IgD-negative memory B cell (primary cell): ENCODE results near the gene SPRN. TPM values are rescaled to one million over a fixed set of nuclear protein-coding genes. Genes with fewer than 3 reads are reported as not detected.
"Not testable (repeated sequence)": the region's sequence is repeated elsewhere in the genome, so short reads cannot be mapped to it uniquely, and the experiment has no call there.

Experiments
- H3K27ac Mint-ChIP-seq, 3 donors: one replicate each; pipeline ENCODE4 v1.8.0; 2020 to 2022; ENCODE audit warnings: mild to moderate bottlenecking in 3 of 3, mixed read lengths in 3 of 3, moderate library complexity in 1 of 3
- H3K27me3 Mint-ChIP-seq: one replicate; pipeline ENCODE4 v1.8.0; 2021; ENCODE audit warnings: mixed read lengths
- H3K36me3 Mint-ChIP-seq: one replicate; pipeline ENCODE4 v1.8.0; 2020; ENCODE audit warnings: mild to moderate bottlenecking, mixed read lengths
- H3K4me1 Mint-ChIP-seq, 3 donors: one replicate each; pipeline ENCODE4 v1.8.0; 2020 to 2022; ENCODE audit warnings: mixed read lengths in 3 of 3, mild to moderate bottlenecking in 1 of 3
- H3K4me3 Mint-ChIP-seq, 4 donors: one replicate each; pipeline ENCODE4 v1.8.0; 2020 to 2022; ENCODE audit warnings: mild to moderate bottlenecking in 4 of 4, mixed read lengths in 4 of 4, moderate library complexity in 3 of 4
- H3K9me3 Mint-ChIP-seq, 3 donors: one replicate each; pipeline ENCODE4 v1.8.0; 2020 to 2021; ENCODE audit warnings: mixed read lengths in 3 of 3, mild to moderate bottlenecking in 1 of 3
- polyA plus RNA-seq: library from polyadenylated mRNA; unstranded; fragments of 300-500 nt; fragmentation: Illumina TruSeq; gene quantifications from one replicate; pipeline ENCODE4 v1.2.3, GENCODE V29; 2021

Gene SPRN
- polyA plus RNA-seq, 1 donor from 2014 or later = 0.40 TPM

GRCh38 chr10:133431888-133432613, 7.6 kb upstream of the SPRN start:
- not testable (repeated sequence) for H3K27me3 Mint-ChIP-seq, H3K27ac Mint-ChIP-seq, H3K4me1 Mint-ChIP-seq, H3K36me3 Mint-ChIP-seq, H3K4me3 Mint-ChIP-seq, H3K9me3 Mint-ChIP-seq

- H3K27me3 Mint-ChIP-seq, H3K4me3 Mint-ChIP-seq, H3K36me3 Mint-ChIP-seq, H3K4me1 Mint-ChIP-seq, H3K9me3 Mint-ChIP-seq, H3K27ac Mint-ChIP-seq: not testable (repeated sequence)
These were observed 5.1 kb upstream of the SPRN start for GRCh38 chr10:133429571-133429970.

DNA sequence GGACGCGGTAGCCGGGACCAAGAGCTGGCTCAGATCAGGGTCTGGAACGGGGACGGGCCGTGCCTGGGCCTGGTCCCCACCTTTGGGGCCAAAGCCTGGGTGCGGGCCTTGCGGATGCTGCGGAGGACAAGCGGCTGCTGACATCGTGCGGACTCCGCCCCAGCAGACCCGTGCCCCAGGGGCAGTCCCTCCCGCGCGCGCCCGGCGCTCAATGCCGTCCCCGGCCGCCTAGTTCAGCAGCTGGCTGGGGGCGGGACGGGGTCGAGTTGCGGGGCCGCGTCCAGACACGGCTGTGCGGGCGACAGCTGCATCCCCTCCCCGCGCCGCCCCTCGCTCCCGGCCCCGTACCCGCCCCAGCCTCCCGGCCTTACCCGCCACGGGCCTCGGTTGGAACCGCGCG, 323 bp downstream of the SPRN start:
- peaks cover 11% of the 10 kb centered on the region for H3K27me3 Mint-ChIP-seq
- not testable (repeated sequence) for H3K4me1 Mint-ChIP-seq, H3K9me3 Mint-ChIP-seq, H3K36me3 Mint-ChIP-seq, H3K27ac Mint-ChIP-seq, H3K4me3 Mint-ChIP-seq

DNA sequence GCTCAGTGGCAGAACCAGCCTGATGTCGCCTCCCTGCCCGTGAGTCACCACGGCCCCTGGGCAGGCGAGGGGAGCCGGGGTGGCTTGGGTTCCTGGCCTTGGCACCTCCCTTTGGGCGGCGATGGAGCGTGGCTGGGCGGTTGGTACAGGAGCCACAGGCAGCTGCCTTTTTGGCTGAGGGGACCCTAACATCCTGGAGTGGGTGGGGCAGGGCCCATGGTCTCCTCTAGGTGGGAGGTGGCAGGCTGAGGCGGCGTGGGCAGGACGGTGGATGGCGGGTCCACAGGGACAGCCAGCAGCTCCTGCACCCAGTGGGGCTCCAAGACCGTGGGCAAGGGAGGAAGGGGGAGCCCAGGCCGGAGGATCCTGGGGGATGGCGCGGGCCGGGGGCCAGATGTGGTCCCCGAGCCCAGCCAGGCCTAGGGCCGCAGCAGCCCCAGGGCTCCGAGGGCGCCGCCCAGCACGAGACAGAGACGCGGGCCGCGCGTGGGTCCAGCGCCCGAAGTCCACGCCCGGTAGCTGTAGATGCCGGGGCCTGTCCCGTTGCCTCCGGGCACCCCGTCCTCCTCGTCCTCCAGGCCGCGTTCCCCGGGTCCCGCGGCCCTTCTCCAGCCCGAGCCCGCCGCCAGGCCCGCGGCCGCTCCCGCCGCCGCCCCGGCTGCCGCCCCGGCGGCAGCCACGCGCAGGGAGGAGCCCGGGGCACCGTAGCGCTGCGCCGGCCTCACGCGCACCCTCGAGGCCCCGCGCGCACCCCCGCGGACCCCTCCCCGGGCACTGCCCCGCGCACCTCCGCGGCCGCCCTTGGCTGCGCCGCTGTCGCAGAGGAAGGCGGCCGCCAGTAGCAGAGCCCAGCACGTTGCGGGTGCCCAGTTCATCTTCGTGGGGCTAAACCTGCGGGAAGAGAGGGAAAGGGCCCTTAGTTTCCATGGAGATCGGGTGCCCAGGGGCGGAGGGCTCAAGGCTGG, 1.3 kb downstream of the SPRN start:
- peak overlapping the region in 3 of 4 donors; percentile 48 to 65 (median 63) for H3K4me3 Mint-ChIP-seq
- no peaks in the 10 kb centered on the region for H3K9me3 Mint-ChIP-seq
- H3K4me1 Mint-ChIP-seq = no peaks in the 10 kb centered on the region
- peaks cover 2% of the 10 kb centered on the region for H3K36me3 Mint-ChIP-seq
- H3K27me3 Mint-ChIP-seq = peaks cover 11% of the 10 kb centered on the region
- no peak overlapping the region for H3K27ac Mint-ChIP-seq

DNA sequence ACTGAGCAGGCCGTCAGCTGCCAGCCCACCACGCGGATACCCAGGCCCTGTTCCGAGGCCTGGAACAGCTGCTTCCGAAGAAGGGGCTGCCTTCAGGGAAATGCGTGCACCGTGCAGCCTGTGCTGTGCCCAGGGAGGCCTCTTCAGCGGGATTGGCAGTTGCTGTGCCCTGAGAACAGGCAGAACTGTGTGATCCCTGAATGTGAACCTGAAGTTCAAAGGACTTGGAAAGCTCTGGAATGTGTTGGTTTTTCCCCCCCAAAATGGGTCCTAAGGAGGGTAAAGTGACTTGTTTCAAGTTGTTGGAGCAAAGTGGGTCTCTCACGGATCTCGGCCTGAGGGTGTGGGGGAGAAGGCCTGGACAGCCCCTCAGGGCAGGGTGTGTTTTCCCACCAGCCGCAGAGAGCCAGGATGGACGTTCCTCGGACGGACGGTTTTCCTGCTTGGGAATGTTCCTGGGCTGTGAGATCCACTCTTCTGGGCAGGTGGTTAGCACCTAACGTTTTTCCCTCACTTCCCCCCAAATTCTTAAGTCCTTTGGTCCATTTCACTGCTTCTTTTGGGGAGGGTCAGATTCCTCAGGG, 2.1 kb downstream of the SPRN start:
- peaks cover 2% of the 10 kb centered on the region for H3K36me3 Mint-ChIP-seq
- no peak overlapping the region for H3K27ac Mint-ChIP-seq
- no peaks in the 10 kb centered on the region for H3K4me1 Mint-ChIP-seq
- no peak overlapping the region for H3K4me3 Mint-ChIP-seq
- peaks cover 11% of the 10 kb centered on the region for H3K27me3 Mint-ChIP-seq
- no peaks in the 10 kb centered on the region for H3K9me3 Mint-ChIP-seq

GRCh38 chr10:133421336-133422222, 2.8 kb downstream of the SPRN start:
- Mint-ChIP-seq H3K36me3 (peaks cover 2% of the 10 kb centered on the region), H3K4me3 (no peak overlapping the region), H3K9me3 (no peaks in the 10 kb centered on the region)

GRCh38 chr10:133420579-133420978, 3.8 kb downstream of the SPRN start:
- H3K27me3 Mint-ChIP-seq = peaks cover 11% of the 10 kb centered on the region
- H3K4me3 Mint-ChIP-seq = peak overlapping the region in 1 of 4 donors; percentile 27
- H3K27ac Mint-ChIP-seq = no peak overlapping the region
- H3K36me3 Mint-ChIP-seq = peaks cover 4% of the 10 kb centered on the region
- peaks cover 0 to 2% (median 0%) of the 10 kb centered on the region in 3 donors for H3K9me3 Mint-ChIP-seq
- peaks cover 0 to 2% (median 1%) of the 10 kb centered on the region in 3 donors for H3K4me1 Mint-ChIP-seq

More at GRCh38 chr10:133421336-133422222, 2.8 kb downstream of the SPRN start:
- H3K27ac Mint-ChIP-seq = no peak overlapping the region
- peaks cover 11% of the 10 kb centered on the region for H3K27me3 Mint-ChIP-seq
- H3K4me1 Mint-ChIP-seq = no peaks in the 10 kb centered on the region

- H3K9me3 Mint-ChIP-seq = peaks cover 0 to 2% (median 0%) of the 10 kb centered on the region in 3 donors
- peaks cover 11% of the 10 kb centered on the region for H3K27me3 Mint-ChIP-seq
- H3K4me3 Mint-ChIP-seq = no peak overlapping the region
- peaks cover 9% of the 10 kb centered on the region for H3K36me3 Mint-ChIP-seq
- no peak overlapping the region for H3K27ac Mint-ChIP-seq
- H3K4me1 Mint-ChIP-seq = peaks cover 0 to 2% (median 1%) of the 10 kb centered on the region in 3 donors
These were observed 4.4 kb downstream of the SPRN start for GRCh38 chr10:133420028-133420427.

DNA sequence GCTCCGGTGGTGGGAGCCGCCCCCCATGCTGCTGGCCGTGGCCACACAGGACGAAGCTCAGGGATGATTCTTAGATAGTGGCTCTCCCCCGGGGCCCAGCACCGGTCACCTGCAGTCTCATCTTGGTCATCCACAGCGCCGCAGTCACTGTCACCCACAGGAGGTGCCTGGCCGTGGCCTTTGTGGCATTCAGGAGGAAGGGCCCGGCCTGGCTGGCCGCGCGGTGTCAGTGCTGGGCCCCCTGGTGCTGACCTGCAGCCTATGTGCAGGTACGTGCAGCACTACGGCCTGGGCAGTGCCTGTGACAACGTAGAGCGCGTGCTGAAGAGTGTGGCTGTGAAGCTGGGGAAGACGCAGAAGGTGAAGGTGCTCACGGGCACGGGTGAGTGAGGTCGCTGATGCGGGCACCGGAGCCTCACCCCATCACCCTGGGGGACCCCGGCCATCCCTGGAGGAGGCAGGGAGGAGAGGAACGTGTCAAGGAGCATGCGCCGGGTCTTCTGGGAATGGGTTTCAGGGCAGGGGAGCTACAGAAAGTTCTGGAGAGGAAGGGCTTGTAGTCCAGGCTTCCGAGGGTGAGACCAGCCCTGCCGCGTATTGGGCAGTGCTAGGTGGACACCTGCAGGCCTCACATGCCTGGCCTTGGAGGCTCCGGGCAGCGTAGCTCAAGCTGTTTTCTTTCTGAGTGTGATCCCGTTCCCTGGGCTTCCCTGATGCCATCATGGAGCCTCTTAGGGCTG, 5.0 kb downstream of the SPRN start:
- peaks cover 11% of the 10 kb centered on the region for H3K27me3 Mint-ChIP-seq

DNA sequence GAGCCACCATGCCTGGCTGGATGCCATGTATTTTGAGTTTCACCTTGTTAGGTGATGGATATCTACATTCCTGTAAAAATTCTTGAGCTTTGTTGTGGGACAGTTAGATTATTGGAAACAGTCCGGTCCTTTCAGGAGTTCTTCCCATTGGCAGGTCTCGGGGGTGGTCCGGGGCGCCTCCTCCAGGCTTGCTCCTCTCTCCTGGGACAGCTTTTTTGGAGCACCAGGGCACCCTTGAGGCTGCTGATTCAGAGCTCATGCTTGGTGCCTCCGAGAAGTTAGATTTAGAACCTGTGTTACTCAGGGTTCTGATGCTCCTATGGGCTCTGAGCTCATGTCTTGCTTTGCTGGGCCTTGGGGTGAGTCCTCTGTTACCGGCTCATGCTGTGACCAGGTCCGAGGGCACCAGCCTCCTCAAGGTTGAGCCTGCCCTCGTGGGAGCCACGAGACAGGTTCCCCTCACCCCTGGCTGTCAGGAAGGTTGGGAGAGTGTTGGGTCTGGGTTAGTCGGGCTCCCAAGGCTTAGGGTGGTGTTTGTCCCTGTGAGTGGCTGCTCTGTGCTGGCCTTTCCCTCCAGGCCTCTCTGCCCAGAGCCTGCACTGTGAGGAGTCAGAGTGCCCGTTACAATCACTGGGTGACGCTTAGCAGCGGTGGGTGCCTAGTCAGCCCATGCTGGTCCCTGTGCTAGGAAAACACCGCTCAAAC, 6.0 kb downstream of the SPRN start:
- peaks cover 0 to 2% (median 1%) of the 10 kb centered on the region in 3 donors for H3K4me1 Mint-ChIP-seq
- no peak overlapping the region for H3K27ac Mint-ChIP-seq
- H3K27me3 Mint-ChIP-seq = peaks cover 8% of the 10 kb centered on the region
- H3K36me3 Mint-ChIP-seq = peaks cover 10% of the 10 kb centered on the region
- no peak overlapping the region for H3K4me3 Mint-ChIP-seq
- H3K9me3 Mint-ChIP-seq = peaks cover 0 to 3% (median 1%) of the 10 kb centered on the region in 3 donors

More for the DNA sequence above, 5.0 kb downstream of the SPRN start:
- Mint-ChIP-seq H3K27ac (no peak overlapping the region), H3K4me1 (peaks cover 0 to 2% (median 1%) of the 10 kb centered on the region in 3 donors), H3K9me3 (peaks cover 0 to 2% (median 0%) of the 10 kb centered on the region in 3 donors), H3K36me3 (peaks cover 9% of the 10 kb centered on the region), H3K4me3 (no peak overlapping the region)

GRCh38 chr10:133415752-133416151, 8.7 kb downstream of the SPRN start:
- peaks cover 6 to 16% (median 11%) of the 10 kb centered on the region in 3 donors for H3K9me3 Mint-ChIP-seq
- peaks cover 31% of the 10 kb centered on the region for H3K36me3 Mint-ChIP-seq
- H3K27me3 Mint-ChIP-seq = no peaks in the 10 kb centered on the region

DNA sequence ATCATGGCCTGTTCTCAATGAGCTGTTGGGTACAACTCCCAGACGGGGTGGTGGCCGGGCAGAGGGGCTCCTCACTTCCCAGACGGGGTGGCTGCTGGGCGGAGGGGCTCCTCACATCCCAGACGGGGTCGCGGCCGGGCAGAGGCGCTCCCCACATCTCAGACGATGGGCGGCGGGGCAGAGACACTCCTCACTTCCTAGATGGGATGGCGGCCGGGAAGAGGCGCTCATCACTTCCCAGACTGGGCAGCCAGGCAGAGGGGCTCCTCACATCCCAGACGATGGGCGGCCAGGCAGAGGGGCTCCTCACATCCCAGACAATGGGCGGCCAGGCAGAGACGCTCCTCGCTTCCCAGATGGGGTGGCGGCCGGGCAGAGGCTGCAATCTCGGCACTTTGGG, 10.0 kb downstream of the SPRN start:
- H3K27ac Mint-ChIP-seq, H3K4me3 Mint-ChIP-seq, H3K27me3 Mint-ChIP-seq, H3K4me1 Mint-ChIP-seq: not testable (repeated sequence)
- Mint-ChIP-seq H3K36me3 (peaks cover 37% of the 10 kb centered on the region), H3K9me3 (peaks cover 7 to 20% (median 11%) of the 10 kb centered on the region in 3 donors)

More at GRCh38 chr10:133415752-133416151, 8.7 kb downstream of the SPRN start:
- H3K27ac Mint-ChIP-seq = no peak overlapping the region
- H3K4me3 Mint-ChIP-seq = no peak overlapping the region
- peaks cover 1 to 5% (median 5%) of the 10 kb centered on the region in 3 donors for H3K4me1 Mint-ChIP-seq

GRCh38 chr10:133412381-133412711, 12.1 kb downstream of the SPRN start:
- Mint-ChIP-seq H3K27me3 (no peaks in the 10 kb centered on the region), H3K4me1 (peaks cover 9 to 17% (median 11%) of the 10 kb centered on the region in 3 donors), H3K36me3 (peaks cover 44% of the 10 kb centered on the region), H3K4me3 (no peak overlapping the region), H3K9me3 (peaks cover 7 to 20% (median 11%) of the 10 kb centered on the region in 3 donors), H3K27ac (no peak overlapping the region)
